NCI-H69 (cell line): ENCODE data around the gene PDE7B.
A peak's percentile ranks its signal among the peaks of the same experiment; 100 is the strongest.

Experiments used
- DNase-seq: peaks from one replicate; lab custom pipeline; 2025; lab: John Stamatoyannopoulos, UW

PDE7B gene

DNA sequence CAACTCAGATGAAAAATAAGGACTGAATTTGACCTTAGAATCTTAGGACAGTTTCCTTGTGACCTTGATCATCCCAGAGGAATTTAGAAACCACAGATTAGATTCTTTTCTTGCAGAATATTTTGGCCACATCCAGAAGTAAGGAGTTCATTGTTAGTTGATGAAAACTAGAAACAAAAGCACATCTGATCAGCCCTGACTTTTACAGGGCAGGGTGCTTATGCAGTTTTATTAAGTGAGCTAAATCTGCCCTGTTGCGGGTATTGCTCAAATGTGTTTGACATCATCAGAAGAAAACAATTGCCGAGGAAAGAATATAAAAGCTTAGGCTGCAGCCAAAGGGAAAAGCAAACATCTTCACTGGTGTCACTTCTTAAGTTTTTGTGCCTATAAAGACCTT lies 297.8 kb downstream of the PDE7B start:
- no peak for DNase-seq

DNA sequence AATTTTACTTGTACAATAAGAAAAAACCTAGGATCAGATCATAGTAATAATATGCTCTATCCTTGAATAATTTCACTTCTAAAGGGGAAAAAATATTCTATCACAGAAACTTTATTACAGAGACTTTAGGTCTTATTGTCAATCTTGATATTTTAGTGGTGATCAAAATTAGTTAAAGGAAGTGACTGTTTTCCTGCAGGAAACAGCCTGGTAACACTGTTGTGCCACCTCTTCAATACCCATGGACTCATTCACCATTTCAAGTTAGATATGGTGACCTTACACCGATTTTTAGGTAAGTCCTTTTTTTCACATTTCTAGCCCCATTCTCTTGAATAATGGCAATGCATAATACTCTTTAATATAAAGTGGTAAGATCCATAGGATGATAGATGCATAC lies 299.5 kb downstream of the PDE7B start:
- DNase-seq: no peak

GRCh38 chr6:136153707-136154375 lies 302.3 kb downstream of the PDE7B start:
- no peak for DNase-seq

DNA sequence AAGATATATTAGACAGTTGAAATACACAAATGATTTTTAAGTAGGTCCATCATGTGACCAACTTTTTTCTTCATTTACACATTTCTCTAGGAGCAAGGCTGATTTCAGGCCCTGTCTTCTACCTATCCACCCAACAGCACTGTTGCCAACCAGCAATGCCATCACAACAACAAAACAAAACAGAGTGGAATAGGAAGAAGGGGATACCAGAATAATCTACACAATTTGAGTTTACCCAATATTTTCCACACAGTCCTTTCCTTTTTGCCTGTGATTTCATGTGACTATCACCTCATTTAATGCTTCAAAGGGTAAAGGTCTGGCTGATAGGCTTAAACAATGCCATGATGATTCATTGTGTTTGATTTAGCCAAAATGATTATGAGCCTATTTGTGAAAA lies 303.7 kb downstream of the PDE7B start:
- no peak for DNase-seq

DNA sequence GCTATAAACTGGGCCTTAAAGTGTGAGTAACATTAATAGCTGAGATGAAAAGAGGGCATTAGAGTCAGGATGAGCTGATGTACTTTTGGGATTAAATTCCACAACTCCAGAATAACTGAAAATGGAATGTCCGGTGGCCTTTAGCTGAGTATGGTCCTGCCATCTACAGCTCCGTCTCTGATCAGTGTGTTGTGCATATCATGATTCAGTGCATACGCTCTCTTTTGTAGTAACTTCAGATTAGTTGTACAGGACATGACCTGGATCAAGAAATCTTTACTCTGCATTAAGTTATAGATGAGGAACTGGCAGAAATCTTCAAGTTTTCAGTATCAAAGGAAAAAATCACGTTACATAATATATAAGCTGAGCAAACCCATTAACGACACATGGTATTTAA lies 306.2 kb downstream of the PDE7B start:
- DNase-seq: no peak

GRCh38 chr6:136158387-136158821 lies 306.9 kb downstream of the PDE7B start:
- no peak for DNase-seq

DNA sequence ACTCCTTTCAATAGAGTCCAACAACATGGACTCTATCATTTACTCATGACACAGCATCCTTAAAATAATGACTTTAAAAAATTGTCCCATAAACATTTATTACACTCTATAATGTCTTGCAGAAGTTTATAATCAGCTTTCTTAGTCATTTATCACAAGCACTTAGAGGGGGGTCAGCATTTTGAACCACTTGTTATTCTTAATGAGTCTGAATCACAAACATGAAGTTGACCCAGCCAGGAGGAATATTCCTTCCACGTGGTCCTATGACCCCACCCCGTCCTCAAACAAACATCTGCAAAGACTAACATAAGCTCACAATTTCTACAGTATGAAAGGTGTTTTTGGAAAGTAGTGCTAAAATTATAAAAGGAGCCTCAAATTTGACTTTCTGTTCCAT lies 307.5 kb downstream of the PDE7B start:
- DNase-seq: no peak

DNA sequence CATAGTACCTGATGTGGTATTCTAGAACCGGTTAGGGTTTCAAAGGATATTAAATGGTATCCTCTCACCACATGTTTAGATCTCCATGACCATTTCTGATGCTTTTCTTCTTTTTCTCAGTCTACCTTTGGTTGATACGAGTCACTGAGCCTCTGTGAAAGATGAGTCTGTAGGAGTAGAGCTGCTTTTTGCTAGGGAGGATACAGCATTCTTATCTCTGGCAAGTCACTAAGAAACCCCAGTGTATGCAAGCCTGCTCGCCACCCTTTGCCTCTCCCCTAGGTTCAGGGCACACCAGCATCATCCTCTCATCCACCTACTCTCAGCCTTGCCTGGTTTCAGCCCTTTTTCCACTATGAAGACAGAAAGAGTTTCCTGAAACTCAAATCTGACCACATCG lies 308.7 kb downstream of the PDE7B start:
- no peak for DNase-seq

DNA sequence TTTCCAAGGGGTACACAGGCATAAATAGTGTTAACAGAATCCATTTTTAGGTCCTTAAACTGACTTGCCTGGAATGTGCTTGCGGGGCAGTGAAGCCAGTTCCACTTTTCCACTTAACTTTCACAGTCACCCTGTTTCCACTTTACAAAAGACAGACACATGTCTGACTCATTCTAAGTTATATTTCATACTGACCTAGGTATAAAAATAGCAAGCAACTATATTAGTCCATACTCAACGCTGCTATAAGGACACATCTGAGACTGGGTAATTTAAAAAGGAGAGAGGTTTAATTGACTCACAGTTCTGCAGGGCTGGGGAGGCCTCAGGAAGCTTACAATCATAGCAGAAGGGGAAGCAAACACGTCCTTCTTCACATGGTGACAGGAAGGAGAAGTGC lies 310.4 kb downstream of the PDE7B start:
- no peak for DNase-seq

- DNase-seq: no peak
Measured at GRCh38 chr6:136163260-136163659, 311.8 kb downstream of the PDE7B start.

- DNase-seq: peak; percentile 11
Measured at GRCh38 chr6:136166815-136167214, 315.3 kb downstream of the PDE7B start.

GRCh38 chr6:136169394-136170148 lies 318.1 kb downstream of the PDE7B start:
- peak; percentile 25 for DNase-seq

DNA sequence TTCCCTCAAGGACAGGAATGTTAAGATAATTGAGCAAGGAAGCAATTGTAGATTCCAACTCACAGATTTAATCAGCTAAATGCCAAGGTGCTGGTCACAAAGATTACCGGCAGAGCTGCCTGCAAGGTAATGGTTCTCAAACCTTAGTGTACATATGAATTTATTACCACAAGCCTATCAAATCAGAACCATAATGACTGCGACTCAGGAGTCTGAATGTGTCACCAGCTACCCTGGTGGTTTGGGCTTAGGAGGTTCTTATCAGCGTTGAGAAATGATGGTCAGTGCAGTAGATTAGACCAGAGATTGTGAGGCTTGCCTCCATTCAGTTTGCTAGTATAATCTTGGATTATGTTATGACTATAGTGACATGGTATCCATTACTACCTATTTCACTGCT lies 319.7 kb downstream of the PDE7B start:
- DNase-seq: no peak

DNA sequence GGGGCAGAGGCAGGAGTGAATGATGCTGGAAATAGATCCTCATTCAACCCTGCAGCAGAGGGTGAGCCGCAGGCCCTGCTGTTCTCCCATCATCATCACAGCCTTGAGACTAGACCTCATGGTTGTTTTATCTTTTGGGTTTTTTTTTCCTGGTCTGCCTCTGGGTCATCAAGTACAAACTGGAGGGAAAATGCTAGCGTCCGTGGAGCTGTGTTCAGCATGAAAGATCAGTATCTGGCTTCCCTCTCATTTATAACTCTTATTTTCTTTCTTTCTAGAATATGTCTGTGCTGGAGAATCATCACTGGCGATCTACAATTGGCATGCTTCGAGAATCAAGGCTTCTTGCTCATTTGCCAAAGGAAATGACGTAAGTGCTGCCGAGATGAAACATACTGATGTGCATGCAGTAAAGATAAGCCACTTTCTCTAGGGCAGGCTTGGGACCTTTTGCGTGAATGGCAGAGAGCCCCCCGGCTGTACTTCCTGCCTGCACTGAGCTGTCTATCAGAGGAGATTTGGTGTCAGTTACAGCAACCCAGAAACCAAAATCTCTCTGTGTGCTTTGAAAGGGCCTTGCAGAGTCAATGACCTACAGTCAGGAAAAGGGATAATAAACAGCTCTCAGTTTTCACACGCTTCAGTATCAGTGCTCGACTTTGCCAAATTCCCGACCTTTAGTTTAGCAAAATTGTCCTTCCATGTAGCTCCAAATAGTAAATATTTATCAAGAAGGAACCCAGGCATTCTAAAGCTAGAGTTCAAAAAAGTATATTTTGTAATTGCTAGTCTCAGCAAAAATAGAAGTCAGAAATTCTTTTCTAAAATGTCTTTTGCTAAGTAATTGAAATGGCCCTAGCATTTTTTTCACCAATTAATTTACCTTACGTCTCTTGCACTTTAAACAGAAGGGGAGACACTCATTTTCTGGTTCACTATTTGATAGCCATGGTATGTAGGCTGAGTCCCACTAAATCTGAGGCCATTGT lies 322.3 kb downstream of the PDE7B start:
- DNase-seq: no peak

GRCh38 chr6:136174510-136174909 lies 323.0 kb downstream of the PDE7B start:
- DNase-seq: no peak

DNA sequence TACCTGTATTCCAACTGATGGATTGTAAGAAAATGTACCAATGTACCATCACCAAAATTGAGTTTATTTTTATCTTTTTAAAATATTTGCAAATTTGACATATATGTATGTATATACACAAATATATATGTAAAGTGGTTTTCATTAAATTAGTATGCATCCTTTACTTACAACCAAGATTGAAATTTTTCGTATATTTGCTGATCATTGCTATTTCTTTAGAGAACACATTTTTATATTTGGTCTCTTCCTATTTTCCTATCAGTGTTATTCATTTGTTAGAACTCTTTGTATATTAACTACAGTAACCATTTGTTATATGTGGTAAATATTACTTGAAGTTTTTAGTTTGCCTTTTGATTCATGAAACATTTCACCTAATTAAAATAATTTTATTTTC lies 324.4 kb downstream of the PDE7B start:
- DNase-seq: no peak

DNA sequence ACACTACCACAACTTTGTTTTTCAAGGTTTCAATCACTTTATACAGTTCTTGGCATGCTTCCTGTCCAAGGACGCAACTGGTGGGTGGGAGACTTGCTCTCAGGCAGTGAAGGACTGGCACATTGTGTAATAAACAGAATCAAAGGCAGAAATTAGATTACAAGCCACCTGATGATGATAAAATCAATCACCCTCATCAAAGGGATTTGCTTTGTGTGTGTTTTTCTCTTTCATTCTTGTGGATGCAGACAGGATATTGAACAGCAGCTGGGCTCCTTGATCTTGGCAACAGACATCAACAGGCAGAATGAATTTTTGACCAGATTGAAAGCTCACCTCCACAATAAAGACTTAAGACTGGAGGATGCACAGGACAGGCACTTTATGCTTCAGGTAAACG lies 327.2 kb downstream of the PDE7B start:
- no peak for DNase-seq

GRCh38 chr6:136180704-136181511 lies 329.4 kb downstream of the PDE7B start:
- DNase-seq: no peak

DNA sequence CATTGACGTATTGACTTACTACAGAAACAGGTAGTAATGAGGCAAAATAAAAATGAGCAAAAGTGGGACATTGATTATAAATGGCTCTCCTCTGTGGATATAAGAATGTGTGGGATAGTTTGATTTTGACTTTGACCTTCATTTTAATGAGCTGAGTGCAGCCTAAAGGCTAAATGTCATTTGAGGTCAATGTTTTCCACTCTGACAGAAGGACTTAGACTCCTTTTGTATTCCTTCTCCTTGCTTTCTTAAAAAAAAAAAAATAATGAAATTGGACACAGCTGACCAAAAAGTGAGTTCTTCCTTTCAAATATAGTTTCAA lies 330.0 kb downstream of the PDE7B start:
- no peak for DNase-seq

- DNase-seq: peak; percentile 27
Measured at GRCh38 chr6:136181861-136182260, 330.4 kb downstream of the PDE7B start.

DNA sequence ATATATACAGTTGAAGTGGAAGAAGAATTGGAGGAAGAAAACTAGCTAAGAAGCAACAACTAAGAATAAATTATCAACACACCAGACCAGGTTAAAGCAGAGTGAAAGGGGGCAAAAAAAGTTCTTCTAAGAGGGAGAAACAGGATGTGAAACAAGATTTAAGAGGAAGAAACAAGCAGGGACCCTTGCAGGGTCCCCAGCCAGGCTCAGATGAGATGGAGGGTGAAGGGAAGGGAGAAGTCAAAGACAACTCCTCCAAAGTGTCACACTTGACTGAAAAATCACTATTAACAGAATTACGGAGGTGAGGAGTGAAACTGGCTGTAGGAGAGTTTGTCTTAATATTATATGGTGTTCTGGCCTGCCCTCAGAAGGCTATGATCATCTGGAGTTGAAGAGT lies 333.2 kb downstream of the PDE7B start:
- no peak for DNase-seq

- DNase-seq: no peak
Measured at GRCh38 chr6:136186363-136186762, 334.9 kb downstream of the PDE7B start.
